Hepatocyte (in vitro differentiated cells): Measurements from ENCODE around the gene SLC25A45. TPM values are rescaled to one million over a fixed set of nuclear protein-coding genes. Genes with fewer than 3 reads are reported as not detected.

Source experiments
- DNase-seq: peaks from one replicate; pipeline ENCODE4 v3.0.0-alpha.2; 2016; ENCODE audit warnings: low spot score
- H2AFZ ChIP-seq: fragments of 200-600 bp; sonication (generic); 2 replicates; pipeline ENCODE4 v1.6.0; 2016; ENCODE audit warnings: antibody characterized with exemption, mild to moderate bottlenecking
- H3K27ac ChIP-seq: fragments of 200-600 bp; sonication (generic); 2 replicates; pipeline ENCODE4 v1.5.1; 2016; ENCODE audit warnings: mild to moderate bottlenecking
- H3K27me3 ChIP-seq: fragments of 200-600 bp; sonication (generic); 2 replicates; pipeline ENCODE4 v1.6.1; 2016
- H3K36me3 ChIP-seq: fragments of 200-600 bp; sonication (generic); replicated peaks from 2 replicates; pipeline ENCODE4 v1.5.1; 2016; ENCODE audit warnings: low read depth; ENCODE audit not compliant: insufficient read depth
- H3K4me1 ChIP-seq: fragments of 200-600 bp; sonication (generic); 2 replicates; pipeline ENCODE4 v1.5.1; 2016; ENCODE audit warnings: mild to moderate bottlenecking, moderate library complexity; ENCODE audit not compliant: insufficient read depth
- H3K4me2 ChIP-seq: fragments of 200-600 bp; sonication (generic); 2 replicates; pipeline ENCODE4 v1.6.0; 2016
- H3K4me3 ChIP-seq: fragments of 200-600 bp; sonication (generic); 2 replicates; pipeline ENCODE4 v1.5.1; 2016; ENCODE audit warnings: mild to moderate bottlenecking
- H3K79me2 ChIP-seq: fragments of 200-600 bp; sonication (generic); 2 replicates; pipeline ENCODE4 v1.6.0; 2017; ENCODE audit warnings: mild to moderate bottlenecking
- H3K9me2 ChIP-seq: fragments of 200-600 bp; sonication (generic); replicated peaks from 2 replicates; pipeline ENCODE4 v1.6.0; 2017; ENCODE audit warnings: mild to moderate bottlenecking; ENCODE audit not compliant: insufficient read depth
- H3K9me3 ChIP-seq: fragments of 200-600 bp; sonication (generic); 2 replicates; pipeline ENCODE4 v1.5.1; 2016; ENCODE audit warnings: low read depth, mild to moderate bottlenecking
- H4K20me1 ChIP-seq: fragments of 200-600 bp; sonication (generic); 2 replicates; pipeline ENCODE4 v1.6.0; 2016; ENCODE audit warnings: mild to moderate bottlenecking; ENCODE audit not compliant: insufficient read depth, poor library complexity, severe bottlenecking
- CTCF ChIP-seq: fragments of 200-600 bp; sonication (generic); IDR thresholded peaks from 2 replicates; pipeline ENCODE4 v1.5.1; 2016; ENCODE audit warnings: antibody characterized with exemption, mild to moderate bottlenecking; ENCODE audit not compliant: poor library complexity
- EZH2 ChIP-seq: fragments of 200-600 bp; sonication (generic); IDR thresholded peaks from 2 replicates; pipeline ENCODE4 v1.6.1; 2016; ENCODE audit warnings: antibody characterized with exemption, mild to moderate bottlenecking, borderline replicate concordance
- EZH2phosphoT487 ChIP-seq: fragments of 200-600 bp; sonication (generic); IDR thresholded peaks from one replicate; pipeline ENCODE4 v1.6.1; 2018; ENCODE audit warnings: antibody characterized with exemption, mild to moderate bottlenecking, low read depth, moderate library complexity; ENCODE audit not compliant: unreplicated experiment, severe bottlenecking
- WGBS: methylation state at CpG from one replicate; pipeline ENCODE4 v1.1.6; 2016; ENCODE audit warnings: low lambda C conversion rate; ENCODE audit errors: missing lambda C conversion rate; 5-methylcytosine and 5-hydroxymethylcytosine counted together
- polyA plus RNA-seq: library from polyadenylated mRNA; unstranded; fragments of >200 nt; fragmentation: Nextera tagmentation; extraction: Ambion mirVana; gene quantifications from 2 replicates; pipeline ENCODE4 v1.2.1, GENCODE V29; 2016
- total RNA-seq: library from RNA; depleted of rRNA; stranded (reverse); fragments of >200 nt; gene quantifications from 2 replicates; pipeline ENCODE4 v1.2.3, GENCODE V29; 2014

The SLC25A45 gene
- total and polyA plus RNA-seq, 2 experiments from 2014 or later = 8.8 to 13.9 TPM

- peak within 1 kb of the TSS; percentile 46 for H2AFZ ChIP-seq
- no peaks in the 10 kb centered on the region for H3K9me2 ChIP-seq
- H3K79me2 ChIP-seq = no peaks in the 10 kb centered on the region
- peaks cover 7% of the 10 kb centered on the region for H3K4me1 ChIP-seq
- H3K36me3 ChIP-seq = no peaks in the 10 kb centered on the region
- WGBS = 2% methylated on average over 15 of the region's 79 CpGs
- peak; percentile 98 for DNase-seq
- peak within 1 kb of the TSS; percentile 77 for H3K4me2 ChIP-seq
- peaks cover 4% of the 10 kb centered on the region for H4K20me1 ChIP-seq
- peaks cover 5% of the 10 kb centered on the region for H3K27me3 ChIP-seq
- TF ChIP-seq EZH2phosphoT487 (no peak), EZH2 (no peak), CTCF (no peak)
- H3K4me3 ChIP-seq = peak within 1 kb of the TSS; percentile 64
- H3K9me3 ChIP-seq = no peaks in the 10 kb centered on the region
- H3K27ac ChIP-seq = peak within 1 kb of the TSS; percentile 32
Observed at GRCh38 chr11:65354265-65355012, 28.0 kb downstream of the SLC25A45 start, which contains the start of gene TIGD3. TIGD3 (plus strand) TSS chr11:65354751; CDS start chr11:65355809, 1,058 bp downstream.

DNA sequence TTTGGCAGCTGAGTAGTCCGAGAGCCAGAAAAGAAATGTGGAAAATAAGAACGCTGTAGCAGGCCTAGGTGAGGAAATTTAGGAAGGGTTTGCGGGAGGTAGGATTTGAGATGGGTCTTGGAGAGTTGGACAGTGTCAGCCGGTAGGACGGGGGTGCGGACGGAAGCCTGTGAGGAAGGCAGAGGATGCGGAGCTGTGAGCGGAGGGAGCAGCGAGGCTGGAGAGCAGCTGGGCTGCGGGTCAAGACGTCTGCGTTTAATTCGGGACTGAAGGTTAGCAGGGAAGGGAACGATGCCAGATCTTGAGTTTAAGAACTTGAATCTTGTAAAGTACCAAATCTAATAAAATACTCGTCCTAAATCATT, 28.6 kb downstream of the SLC25A45 start:
- no peaks in the 10 kb centered on the region for H3K9me3 ChIP-seq
- no peaks in the 10 kb centered on the region for H3K79me2 ChIP-seq
- H4K20me1 ChIP-seq = peaks cover 4% of the 10 kb centered on the region
- H3K27me3 ChIP-seq = peaks cover 5% of the 10 kb centered on the region
- H3K4me2 ChIP-seq = peak overlapping the region; percentile 77
- TF ChIP-seq EZH2 (no peak), EZH2phosphoT487 (no peak), CTCF (no peak)
- H3K27ac ChIP-seq = peak overlapping the region; percentile 20
- no peak for DNase-seq
- H3K4me1 ChIP-seq = peaks cover 7% of the 10 kb centered on the region
- no peak overlapping the region for H2AFZ ChIP-seq
- H3K9me2 ChIP-seq = no peaks in the 10 kb centered on the region
- H3K4me3 ChIP-seq = peak overlapping the region; percentile 21
- no peaks in the 10 kb centered on the region for H3K36me3 ChIP-seq
- WGBS = 25% methylated on average over 16 of the region's 16 CpGs

- Histone ChIP-seq H3K27me3 (peaks cover 5% of the 10 kb centered on the region), H3K9me2 (no peaks in the 10 kb centered on the region), H3K79me2 (no peaks in the 10 kb centered on the region), H3K4me1 (peaks cover 7% of the 10 kb centered on the region), H3K36me3 (no peaks in the 10 kb centered on the region), H3K27ac (peak overlapping the region; percentile 20), H3K4me3 (no peak overlapping the region), H4K20me1 (peaks cover 4% of the 10 kb centered on the region), H3K4me2 (peak overlapping the region; percentile 77), H2AFZ (no peak overlapping the region), H3K9me3 (no peaks in the 10 kb centered on the region)
- no peak for DNase-seq
- WGBS = 90% methylated on average over 7 of the region's 7 CpGs
- TF ChIP-seq CTCF = no peak
- no peak for TF ChIP-seq EZH2phosphoT487
- TF ChIP-seq EZH2 = no peak
Observed at GRCh38 chr11:65353376-65353775, 29.1 kb downstream of the SLC25A45 start.
